Central memory CD8-positive, alpha-beta T cell (primary cell): ENCODE measurements around the gene FALEC.
A peak's percentile ranks its signal among the peaks of the same experiment; 100 is the strongest.
"Not testable (repeated sequence)": the region's sequence is repeated elsewhere in the genome, so short reads cannot be mapped to it uniquely, and the experiment has no call there.

Source experiments
- ATAC-seq: fragments of 150-1000 bp; cut with Tn5 transposase; replicated peaks from 2 replicates; pipeline ENCODE4 v1.10.0; 2022; ENCODE audit warnings: mild to moderate bottlenecking, moderate FRiP score, moderate number of reproducible peaks; ENCODE audit not compliant: poor library complexity, severe bottlenecking; ENCODE audit errors: extremely low read depth
- DNase-seq, 2 donors: peaks; one replicate each; pipeline ENCODE4 v3.0.0; 2021; ENCODE audit warnings: low spot score in 2 of 2
- H3K27ac Mint-ChIP-seq: one replicate; pipeline ENCODE4 v1.8.0; 2022; ENCODE audit warnings: low read depth, mild to moderate bottlenecking, moderate library complexity, mixed read lengths
- H3K27me3 Mint-ChIP-seq: one replicate; pipeline ENCODE4 v1.8.0; 2022; ENCODE audit warnings: mixed read lengths
- H3K36me3 Mint-ChIP-seq: one replicate; pipeline ENCODE4 v1.8.0; 2022; ENCODE audit warnings: mild to moderate bottlenecking, moderate library complexity, mixed read lengths; ENCODE audit not compliant: insufficient read depth
- H3K4me1 Mint-ChIP-seq: one replicate; pipeline ENCODE4 v1.8.0; 2022; ENCODE audit warnings: mixed read lengths
- H3K4me3 Mint-ChIP-seq: one replicate; pipeline ENCODE4 v1.8.0; 2022; ENCODE audit warnings: mild to moderate bottlenecking, moderate library complexity, mixed read lengths
- H3K9me3 Mint-ChIP-seq: one replicate; pipeline ENCODE4 v1.8.0; 2022; ENCODE audit warnings: mixed read lengths

Gene FALEC

DNA sequence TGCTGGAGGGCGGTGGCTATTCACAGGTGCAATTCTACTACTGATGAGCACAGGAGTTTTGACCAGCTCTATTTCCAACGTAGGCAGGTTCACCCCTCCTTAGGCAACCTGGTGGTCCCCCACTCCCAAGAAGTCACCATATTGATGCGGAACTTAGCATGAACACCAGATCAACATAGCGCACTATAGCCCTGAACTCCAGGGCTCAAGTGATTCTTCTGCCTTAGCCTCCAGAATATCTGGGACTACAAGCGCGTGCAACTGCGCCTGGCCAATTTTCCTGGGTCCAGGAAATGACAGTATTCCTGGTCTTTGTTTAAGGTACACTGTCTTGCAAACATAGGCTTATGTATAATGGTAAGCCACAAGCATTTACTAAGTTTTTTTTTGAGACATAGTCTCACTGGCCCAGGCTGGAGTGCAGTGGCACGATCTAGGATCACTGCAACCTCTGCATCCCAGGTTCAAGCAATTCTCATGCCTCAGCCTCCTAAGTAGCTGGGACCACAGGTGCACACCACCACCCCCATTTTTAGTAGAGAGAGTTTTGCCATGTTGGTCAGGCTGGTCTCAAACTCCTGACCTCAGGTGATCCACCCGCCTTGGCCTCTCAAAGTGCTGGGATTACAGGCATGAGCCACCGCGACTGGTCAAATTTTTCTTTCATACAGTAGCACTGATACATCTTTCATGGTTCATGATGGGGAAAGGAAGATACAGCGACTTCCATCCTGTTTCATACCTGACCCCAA lies 51.2 kb downstream of the FALEC start:
- Mint-ChIP-seq H3K36me3 (peaks cover 56% of the 10 kb centered on the region), H3K27ac (peak overlapping the region; percentile 93), H3K27me3 (no peaks in the 10 kb centered on the region), H3K9me3 (no peaks in the 10 kb centered on the region), H3K4me1 (peaks cover 75% of the 10 kb centered on the region), H3K4me3 (peak overlapping the region; percentile 99)
- DNase-seq, result no peak
- ATAC-seq, result no peak

DNA sequence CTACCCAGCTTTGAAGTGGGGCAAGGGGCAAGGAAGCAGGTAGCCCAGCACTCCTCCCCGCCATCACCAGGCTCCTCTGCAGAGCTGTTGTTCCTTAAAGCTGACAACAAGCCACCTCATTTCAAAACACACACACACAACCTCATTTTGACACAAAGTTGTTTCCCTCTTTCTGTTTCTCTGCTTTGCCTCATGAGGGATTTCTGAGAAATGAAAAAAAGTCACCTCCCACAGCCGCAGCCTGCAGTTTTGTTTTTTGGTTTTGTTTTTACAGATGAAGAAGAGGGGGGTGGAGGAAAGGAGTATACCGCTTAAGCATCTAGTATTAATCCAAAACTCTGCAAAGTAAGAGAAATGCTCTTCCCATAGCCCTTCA lies 51.8 kb downstream of the FALEC start:
- peak; percentile 30 for ATAC-seq
- no peaks in the 10 kb centered on the region for H3K27me3 Mint-ChIP-seq
- DNase-seq, result peak in 1 of 2 donors; percentile 66
- peaks cover 71% of the 10 kb centered on the region for H3K4me1 Mint-ChIP-seq
- H3K9me3 Mint-ChIP-seq, result no peaks in the 10 kb centered on the region
- H3K36me3 Mint-ChIP-seq, result peaks cover 60% of the 10 kb centered on the region
- H3K4me3 Mint-ChIP-seq, result peak overlapping the region; percentile 99
- peak overlapping the region; percentile 93 for H3K27ac Mint-ChIP-seq

DNA sequence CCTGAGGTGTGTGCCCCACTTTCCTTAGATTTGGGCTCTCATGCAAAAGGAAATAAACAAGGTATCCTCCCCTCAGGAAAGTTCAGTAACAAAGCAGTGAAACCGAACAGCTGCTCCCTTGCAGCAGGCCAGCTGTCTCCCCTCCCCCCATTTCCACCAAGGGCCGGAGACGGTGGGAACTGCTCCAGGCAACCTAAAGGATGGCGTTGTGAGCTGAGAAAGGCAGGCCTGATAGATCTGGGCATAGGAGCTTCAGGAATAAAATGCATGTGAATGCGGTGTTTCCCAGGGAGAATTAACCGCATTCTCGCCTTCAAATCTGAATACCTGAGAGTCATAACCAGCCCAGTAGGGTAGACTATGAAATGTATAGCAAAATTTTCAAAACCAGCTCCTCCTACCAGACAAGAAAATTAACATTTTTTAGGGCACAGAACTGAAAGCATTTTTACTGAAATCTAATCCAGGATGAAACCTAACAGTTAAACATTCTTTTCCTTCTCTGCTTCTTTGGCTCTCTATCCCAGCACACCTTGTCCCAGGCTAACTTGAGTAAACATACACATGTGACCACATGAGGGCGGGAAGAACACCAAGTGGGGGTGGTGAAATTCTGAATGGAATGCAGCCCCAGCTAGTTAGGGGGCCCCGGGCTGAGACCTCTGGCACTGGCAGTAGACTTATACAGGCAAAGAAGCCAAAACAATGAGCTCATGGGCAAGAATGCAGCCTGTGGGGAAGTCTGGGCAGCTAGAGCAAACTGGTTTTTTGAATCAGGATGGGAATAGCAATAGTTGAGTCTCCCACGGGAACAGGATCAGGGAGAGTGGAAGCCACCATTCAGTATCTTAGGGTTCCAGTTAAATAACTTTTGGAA lies 52.4 kb downstream of the FALEC start:
- Mint-ChIP-seq H3K27ac (peak overlapping the region; percentile 93), H3K27me3 (no peaks in the 10 kb centered on the region), H3K4me3 (peak overlapping the region; percentile 99), H3K4me1 (peaks cover 65% of the 10 kb centered on the region), H3K36me3 (peaks cover 62% of the 10 kb centered on the region), H3K9me3 (no peaks in the 10 kb centered on the region)
- peak; percentile 11 for ATAC-seq
- no peak for DNase-seq

DNA sequence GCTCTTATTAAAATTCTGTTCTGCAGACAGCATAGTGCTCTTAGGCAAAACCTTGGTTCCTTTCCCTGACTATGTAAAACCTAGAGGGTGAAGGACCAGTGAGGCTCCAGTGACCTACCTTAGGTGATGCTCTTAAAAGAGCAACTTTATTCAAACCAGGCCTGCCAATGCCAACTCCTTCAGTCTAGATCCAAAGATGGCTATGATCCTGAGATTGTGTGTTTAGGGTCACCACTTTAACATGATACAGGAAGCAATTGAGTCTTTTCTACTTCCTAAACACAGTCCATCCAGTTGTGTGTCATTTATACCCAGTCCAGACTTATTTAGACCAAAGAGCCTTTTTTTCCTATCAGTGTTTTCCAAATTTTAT lies 53.0 kb downstream of the FALEC start:
- Mint-ChIP-seq H3K4me1 (peaks cover 59% of the 10 kb centered on the region), H3K4me3 (peak overlapping the region; percentile 99), H3K9me3 (no peaks in the 10 kb centered on the region), H3K27me3 (no peaks in the 10 kb centered on the region), H3K36me3 (peaks cover 64% of the 10 kb centered on the region), H3K27ac (peak overlapping the region; percentile 93)
- DNase-seq (no peak), ATAC-seq (no peak)

DNA sequence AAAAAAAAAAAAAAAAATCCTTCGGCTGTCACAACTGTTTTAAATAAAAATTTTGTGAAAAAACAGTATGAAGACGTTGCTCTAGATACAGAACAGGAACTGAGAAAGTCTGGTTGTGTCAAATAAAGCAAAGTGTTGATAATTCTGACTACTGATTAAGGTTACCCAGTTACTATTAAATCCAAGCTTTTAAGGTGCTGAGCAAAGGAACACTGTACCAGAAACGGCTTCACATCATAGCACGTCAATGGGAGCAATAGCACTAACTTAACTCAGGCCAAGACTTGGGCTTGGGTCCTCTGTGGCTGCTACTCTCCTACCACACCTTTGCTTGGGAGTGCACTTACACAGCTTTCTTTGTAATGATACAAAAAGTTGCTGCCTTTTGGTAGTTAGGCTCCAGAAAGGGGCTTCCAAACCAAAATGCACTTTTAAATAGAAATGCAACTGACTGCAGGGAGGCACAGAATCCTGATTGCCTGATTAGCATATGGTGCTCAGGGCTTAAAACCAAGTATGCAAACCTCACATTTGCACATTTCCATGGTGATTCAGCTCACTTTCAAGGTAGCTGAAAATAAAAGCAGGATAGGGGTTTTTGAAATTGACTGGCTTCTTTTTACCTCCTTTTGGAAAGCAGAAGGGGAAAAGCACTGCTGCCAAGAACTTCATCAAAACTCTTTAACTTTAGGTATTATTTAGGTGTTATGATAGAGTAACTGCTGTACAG lies 57.5 kb downstream of the FALEC start:
- peaks cover 94% of the 10 kb centered on the region for H3K36me3 Mint-ChIP-seq
- H3K27ac Mint-ChIP-seq, result peak overlapping the region; percentile 98
- H3K9me3 Mint-ChIP-seq, result no peaks in the 10 kb centered on the region
- H3K4me3 Mint-ChIP-seq, result peak overlapping the region; percentile 99
- DNase-seq (no peak), ATAC-seq (no peak)
- no peaks in the 10 kb centered on the region for H3K27me3 Mint-ChIP-seq
- peaks cover 70% of the 10 kb centered on the region for H3K4me1 Mint-ChIP-seq

DNA sequence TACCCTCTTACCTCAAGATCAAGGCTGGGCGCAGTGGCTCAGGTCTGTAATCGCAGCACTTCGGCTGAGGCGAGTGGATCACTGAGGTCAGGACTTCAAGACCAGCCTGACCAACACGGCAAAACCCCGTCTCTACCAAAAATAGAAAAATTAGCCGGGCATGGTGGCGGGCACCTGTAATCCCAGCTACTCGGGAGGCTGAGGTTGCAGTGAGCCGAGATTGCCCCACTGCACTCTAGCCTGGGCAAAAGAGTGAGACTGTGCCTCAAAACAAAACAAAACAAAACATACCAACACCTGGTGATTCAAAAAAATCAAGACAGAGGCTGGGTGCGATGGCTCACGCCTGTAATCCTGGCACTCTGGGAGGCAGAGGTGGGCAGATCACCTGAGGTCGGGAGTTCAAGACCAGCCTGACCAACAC lies 58.1 kb downstream of the FALEC start:
- H3K27ac Mint-ChIP-seq, result peak overlapping the region; percentile 98
- ATAC-seq, H3K9me3 Mint-ChIP-seq, DNase-seq, H3K27me3 Mint-ChIP-seq: not testable (repeated sequence)
- H3K36me3 Mint-ChIP-seq, result peaks cover 97% of the 10 kb centered on the region
- peak overlapping the region; percentile 99 for H3K4me3 Mint-ChIP-seq
- H3K4me1 Mint-ChIP-seq, result peaks cover 65% of the 10 kb centered on the region

DNA sequence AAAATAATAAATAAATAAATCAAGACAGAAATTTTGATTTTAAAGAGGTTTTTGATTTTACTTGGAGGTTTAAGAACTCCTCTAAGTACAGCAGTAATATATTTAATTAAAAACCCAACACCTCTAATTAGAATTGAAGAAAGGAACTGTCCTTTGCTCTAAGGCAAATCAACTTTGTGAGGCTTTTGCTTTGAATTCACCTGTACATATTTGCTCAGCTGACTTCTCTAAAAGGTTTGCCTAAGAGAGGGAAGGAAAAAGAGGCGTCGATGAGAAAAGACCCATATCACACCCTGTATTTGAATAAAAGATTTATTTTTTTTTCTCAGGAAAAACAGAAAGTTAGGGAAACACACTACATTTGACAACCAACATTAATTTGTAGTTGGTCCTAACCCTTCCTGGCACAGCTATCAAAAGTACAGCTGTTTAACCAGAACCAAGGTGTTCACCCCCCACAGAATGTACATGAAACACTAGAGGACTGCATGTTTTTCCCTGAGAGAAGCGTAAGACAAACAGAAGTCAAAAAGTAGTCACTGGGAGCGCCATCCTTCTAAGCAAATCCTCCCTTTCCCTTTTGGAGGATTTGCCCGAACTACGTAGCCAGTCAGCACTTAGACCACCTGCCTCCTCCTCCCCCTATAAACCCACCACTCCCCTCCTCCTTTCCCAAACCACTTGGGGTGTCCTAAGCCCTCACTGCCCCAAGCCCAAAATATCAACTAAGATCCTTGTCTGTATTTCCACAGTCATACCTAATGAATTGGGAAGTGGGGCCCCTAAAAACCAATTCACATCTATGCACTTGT lies 58.9 kb downstream of the FALEC start:
- no peak for DNase-seq
- peaks cover 97% of the 10 kb centered on the region for H3K36me3 Mint-ChIP-seq

DNA sequence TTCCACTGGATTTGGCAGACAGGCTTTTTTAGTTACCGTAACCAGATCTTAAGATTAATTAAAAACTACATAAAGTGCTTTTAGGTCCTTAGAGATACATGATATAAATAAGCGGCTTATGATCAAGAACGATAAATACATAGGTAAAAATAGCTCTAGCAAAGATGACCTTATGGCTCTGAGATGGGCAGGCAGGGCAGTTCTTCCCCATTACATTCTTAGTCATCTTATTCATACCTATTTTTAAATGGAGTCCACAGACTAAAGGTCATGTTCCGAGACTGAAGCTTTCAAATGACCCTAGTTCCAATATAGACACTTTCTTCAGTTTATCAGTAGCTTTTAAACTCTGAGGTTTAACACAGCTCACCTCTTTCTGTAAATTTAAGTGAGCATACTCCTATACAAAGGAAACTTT lies 59.5 kb downstream of the FALEC start:
- Mint-ChIP-seq H3K4me1 (peaks cover 54% of the 10 kb centered on the region), H3K27me3 (no peaks in the 10 kb centered on the region), H3K27ac (peak overlapping the region; percentile 98), H3K36me3 (peaks cover 93% of the 10 kb centered on the region), H3K9me3 (no peaks in the 10 kb centered on the region), H3K4me3 (peak overlapping the region; percentile 99)
- DNase-seq, result no peak
- ATAC-seq, result no peak

More for the DNA sequence above, 58.9 kb downstream of the FALEC start:
- Mint-ChIP-seq H3K4me1 (peaks cover 57% of the 10 kb centered on the region), H3K9me3 (no peaks in the 10 kb centered on the region), H3K4me3 (peak overlapping the region; percentile 99), H3K27me3 (no peaks in the 10 kb centered on the region), H3K27ac (peak overlapping the region; percentile 98)
- no peak for ATAC-seq

DNA sequence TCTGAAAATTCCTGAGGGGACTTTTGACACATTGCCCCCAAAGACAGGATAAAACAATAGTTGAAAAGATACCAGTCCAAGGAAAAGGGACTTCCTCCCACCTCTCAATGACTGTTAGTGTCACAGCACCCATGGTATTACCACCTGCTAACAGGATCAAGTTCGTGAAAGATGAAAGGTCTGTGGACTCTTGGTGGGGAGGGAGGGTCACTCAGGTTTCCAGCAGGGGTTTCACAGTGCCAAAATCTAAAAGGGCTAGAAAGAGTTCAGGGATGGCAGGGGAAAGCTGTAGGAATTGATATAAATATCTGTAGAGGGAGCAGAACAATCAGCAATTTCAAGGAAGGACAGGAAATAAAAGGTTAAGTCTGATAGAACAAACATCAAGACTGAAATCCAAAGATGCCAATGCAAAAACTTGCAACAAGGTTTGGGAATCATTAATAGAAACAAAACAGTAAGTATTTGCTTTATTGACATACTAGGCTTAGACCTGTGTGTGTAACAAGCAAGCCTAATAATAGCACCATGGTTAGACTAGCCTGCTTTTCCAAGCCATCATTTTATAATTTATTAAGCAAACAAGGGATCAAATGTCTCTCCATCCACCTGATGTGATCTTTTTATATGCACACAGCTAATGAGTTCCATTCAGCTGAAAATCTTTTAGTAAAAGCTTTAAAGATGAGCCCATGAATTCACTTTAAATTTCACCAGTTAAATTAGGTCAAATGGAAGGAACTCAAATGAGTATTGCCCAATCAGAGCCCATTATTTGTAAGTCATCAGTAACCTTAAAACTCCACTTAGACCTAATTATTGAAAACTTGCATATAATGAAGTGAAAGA lies 60.2 kb downstream of the FALEC start:
- Mint-ChIP-seq H3K27ac (peak overlapping the region; percentile 98), H3K4me1 (peaks cover 54% of the 10 kb centered on the region), H3K9me3 (no peaks in the 10 kb centered on the region), H3K36me3 (peaks cover 91% of the 10 kb centered on the region), H3K27me3 (no peaks in the 10 kb centered on the region), H3K4me3 (peak overlapping the region; percentile 99)
- ATAC-seq (no peak), DNase-seq (no peak)

DNA sequence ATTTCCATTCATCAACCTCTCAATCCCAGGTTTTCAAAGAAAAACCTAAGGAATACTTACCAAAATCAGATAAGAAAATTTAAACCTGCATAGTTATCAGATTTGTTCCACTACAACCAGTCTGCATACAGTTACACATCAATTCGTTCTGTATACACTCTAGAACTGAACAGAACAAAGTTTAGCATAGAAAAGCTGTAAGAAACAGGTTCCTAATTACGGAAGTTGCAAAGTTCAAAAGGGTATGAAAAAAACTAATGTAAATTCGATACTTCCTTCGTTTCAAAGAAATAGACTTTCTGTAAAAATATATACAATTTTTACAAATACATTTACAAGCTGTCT lies 60.8 kb downstream of the FALEC start:
- Mint-ChIP-seq H3K27me3 (no peaks in the 10 kb centered on the region), H3K27ac (peak overlapping the region; percentile 98), H3K36me3 (peaks cover 85% of the 10 kb centered on the region), H3K9me3 (no peaks in the 10 kb centered on the region), H3K4me1 (peaks cover 51% of the 10 kb centered on the region), H3K4me3 (peak overlapping the region; percentile 99)
- DNase-seq, result no peak
- ATAC-seq, result no peak

DNA sequence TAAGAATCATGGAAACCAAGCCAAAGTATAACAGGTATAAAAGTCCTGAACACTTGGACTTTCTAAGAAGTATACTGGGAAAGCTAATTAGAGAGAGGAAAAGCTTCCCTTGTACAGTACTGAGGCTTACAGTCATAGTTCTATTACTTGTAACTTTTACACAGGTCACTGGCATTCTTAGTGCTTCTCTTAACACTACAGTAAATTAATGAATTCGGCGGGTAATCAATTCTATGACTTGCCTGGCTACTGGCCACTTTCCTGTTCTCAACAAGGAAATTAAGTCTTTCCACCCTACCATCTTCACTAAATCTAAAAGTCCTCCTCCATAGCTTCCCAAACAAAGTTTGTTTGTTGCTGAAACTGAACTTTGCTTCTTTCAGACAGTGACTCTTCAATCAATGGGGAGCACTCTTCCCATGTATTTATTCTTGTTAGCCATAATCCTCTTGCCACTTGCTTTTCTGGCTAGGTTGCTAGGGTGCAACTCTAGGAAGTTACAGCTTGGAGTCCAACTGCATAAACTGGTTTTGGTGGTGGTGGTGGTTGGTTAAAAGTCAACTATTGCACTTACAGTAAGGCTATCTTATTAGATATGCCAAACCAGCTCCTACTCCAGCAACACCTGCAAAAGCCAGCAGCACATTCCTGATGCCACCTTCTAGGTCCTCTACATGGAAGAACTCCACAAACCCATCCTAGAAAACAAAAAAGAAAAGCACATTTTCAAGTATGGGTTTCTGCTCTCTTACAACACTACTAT lies 61.4 kb downstream of the FALEC start:
- Mint-ChIP-seq H3K4me1 (peaks cover 51% of the 10 kb centered on the region), H3K27me3 (no peaks in the 10 kb centered on the region), H3K4me3 (peak overlapping the region; percentile 99), H3K27ac (peak overlapping the region; percentile 98), H3K9me3 (no peaks in the 10 kb centered on the region), H3K36me3 (peaks cover 78% of the 10 kb centered on the region)
- no peak for ATAC-seq
- DNase-seq, result no peak
